MM.1S (cell line): ENCODE results near the gene PRR33.

Experiments
- DNase-seq: peaks from one replicate; pipeline ENCODE4 v3.0.0-alpha.2; 2015
- H2AFZ ChIP-seq: fragments of 300-600 bp; sonication (generic); 2 replicates; pipeline ENCODE4 v1.6.0; 2016; ENCODE audit warnings: antibody characterized with exemption, low read length
- H3F3A ChIP-seq: fragments of 300-600 bp; sonication (generic); 2 replicates; pipeline ENCODE4 v1.6.1; 2016; ENCODE audit warnings: mild to moderate bottlenecking, antibody characterized with exemption, low read length, moderate library complexity, mixed read lengths; ENCODE audit not compliant: insufficient read depth
- H3K27ac ChIP-seq: fragments of 300-600 bp; sonication (generic); 2 replicates; pipeline ENCODE4 v1.5.1; 2016; ENCODE audit warnings: mild to moderate bottlenecking, low read length
- H3K27me3 ChIP-seq: fragments of 300-600 bp; sonication (generic); replicated peaks from 2 replicates; pipeline ENCODE4 v1.6.0; 2016; ENCODE audit warnings: low read length; ENCODE audit not compliant: insufficient read depth
- H3K36me3 ChIP-seq: fragments of 300-600 bp; sonication (generic); replicated peaks from 2 replicates; pipeline ENCODE4 v1.6.1; 2016; ENCODE audit warnings: mild to moderate bottlenecking, low read length, mixed read lengths; ENCODE audit not compliant: insufficient read depth
- H3K4me1 ChIP-seq: fragments of 300-600 bp; sonication (generic); 2 replicates; pipeline ENCODE4 v1.6.1; 2016; ENCODE audit warnings: low read length, mixed read lengths
- H3K4me2 ChIP-seq: fragments of 300-600 bp; sonication (generic); 2 replicates; pipeline ENCODE4 v1.6.0; 2016; ENCODE audit warnings: low read depth, low read length
- H3K4me3 ChIP-seq: fragments of 300-600 bp; sonication (generic); 2 replicates; pipeline ENCODE4 v1.5.1; 2016; ENCODE audit warnings: low read length, mixed read lengths
- H3K79me2 ChIP-seq: fragments of 300-600 bp; sonication (generic); 2 replicates; pipeline ENCODE4 v1.6.1; 2016; ENCODE audit warnings: mixed run types, low read length, mixed read lengths
- H3K9ac ChIP-seq: fragments of 300-600 bp; sonication (generic); 2 replicates; pipeline ENCODE4 v1.6.1; 2016; ENCODE audit warnings: low read length, mixed read lengths
- H3K9me2 ChIP-seq: fragments of 300-600 bp; sonication (generic); replicated peaks from 2 replicates; pipeline ENCODE4 v1.6.1; 2016; ENCODE audit warnings: mild to moderate bottlenecking, low read length, mixed read lengths; ENCODE audit not compliant: insufficient read depth
- H3K9me3 ChIP-seq: fragments of 300-600 bp; sonication (generic); replicated peaks from 2 replicates; pipeline ENCODE4 v1.6.1; 2016; ENCODE audit warnings: mild to moderate bottlenecking, low read length, mixed read lengths; ENCODE audit not compliant: insufficient read depth
- H4K20me1 ChIP-seq: fragments of 300-600 bp; sonication (generic); 2 replicates; pipeline ENCODE4 v1.6.1; 2016; ENCODE audit warnings: mild to moderate bottlenecking, low read length, moderate library complexity, mixed read lengths; ENCODE audit not compliant: insufficient read depth
- CTCF ChIP-seq: fragments of 300-600 bp; sonication (generic); IDR thresholded peaks from 2 replicates; pipeline ENCODE4 v1.5.1; 2016; ENCODE audit warnings: antibody characterized with exemption, low read length, mixed read lengths
- EZH2 ChIP-seq: fragments of 300-600 bp; sonication (generic); optimal IDR thresholded peaks from 2 replicates; pipeline ENCODE3; 2017; ENCODE audit warnings: low read depth, mild to moderate bottlenecking, antibody characterized with exemption, low read length, mixed read lengths
- EZH2phosphoT487 ChIP-seq: fragments of 300-600 bp; sonication (generic); IDR thresholded peaks from 2 replicates; pipeline ENCODE4 v1.6.1; 2018; ENCODE audit warnings: antibody characterized with exemption, low read length

The PRR33 gene

DNA sequence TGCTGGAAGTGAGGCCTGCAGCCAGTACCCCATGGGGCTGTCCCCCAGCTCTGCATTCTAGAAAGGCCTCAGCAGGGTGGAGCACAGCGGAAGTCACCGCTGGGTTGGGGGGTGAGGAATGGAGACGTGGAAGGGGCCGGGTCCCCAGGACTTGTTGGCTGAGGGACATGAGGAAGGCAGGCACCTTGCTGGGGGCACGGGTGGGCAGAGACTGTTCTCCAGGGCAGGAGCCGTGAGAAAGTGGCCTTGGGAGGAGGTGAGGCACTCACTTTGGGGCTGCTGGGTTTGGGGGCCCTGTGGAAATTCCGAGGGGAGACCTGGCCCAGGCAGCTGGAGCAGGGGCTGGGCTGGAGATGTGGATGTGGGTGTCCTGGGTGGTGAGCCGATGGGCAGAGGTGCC lies 47.9 kb downstream of the PRR33 start:
- H3K9ac ChIP-seq = no peak overlapping the region
- no peak overlapping the region for H3K4me3 ChIP-seq
- no peak overlapping the region for H3K27ac ChIP-seq
- H3K4me2 ChIP-seq = no peak overlapping the region
- no peaks in the 10 kb centered on the region for H3K79me2 ChIP-seq
- no peaks in the 10 kb centered on the region for H3K9me3 ChIP-seq
- H3F3A ChIP-seq = no peaks in the 10 kb centered on the region
- H3K4me1 ChIP-seq = no peaks in the 10 kb centered on the region
- no peaks in the 10 kb centered on the region for H4K20me1 ChIP-seq
- H2AFZ ChIP-seq = no peak overlapping the region
- H3K27me3 ChIP-seq = peaks cover 42% of the 10 kb centered on the region
- DNase-seq = no peak
- no peaks in the 10 kb centered on the region for H3K36me3 ChIP-seq
- H3K9me2 ChIP-seq = no peaks in the 10 kb centered on the region
- no peak for TF ChIP-seq CTCF
- no peak for TF ChIP-seq EZH2
- TF ChIP-seq EZH2phosphoT487 = no peak

GRCh38 chr11:1843098-1843473 lies 48.6 kb downstream of the PRR33 start:
- Histone ChIP-seq H3F3A (no peaks in the 10 kb centered on the region), H3K9me3 (no peaks in the 10 kb centered on the region), H3K27me3 (peaks cover 42% of the 10 kb centered on the region), H3K4me1 (no peaks in the 10 kb centered on the region), H3K79me2 (no peaks in the 10 kb centered on the region), H3K9me2 (no peaks in the 10 kb centered on the region), H3K9ac (no peak overlapping the region), H3K36me3 (no peaks in the 10 kb centered on the region), H3K27ac (no peak overlapping the region), H3K4me3 (no peak overlapping the region), H3K4me2 (no peak overlapping the region), H2AFZ (no peak overlapping the region), H4K20me1 (no peaks in the 10 kb centered on the region)
- DNase-seq = no peak
- no peak for TF ChIP-seq EZH2
- no peak for TF ChIP-seq CTCF
- TF ChIP-seq EZH2phosphoT487 = no peak

GRCh38 chr11:1842149-1843097 lies 49.3 kb downstream of the PRR33 start:
- no peak for DNase-seq
- H3F3A ChIP-seq = no peaks in the 10 kb centered on the region

More at GRCh38 chr11:1842149-1843097, 49.3 kb downstream of the PRR33 start:
- H2AFZ ChIP-seq = no peak overlapping the region
- H3K27ac ChIP-seq = no peak overlapping the region
- no peak overlapping the region for H3K4me2 ChIP-seq
- peaks cover 44% of the 10 kb centered on the region for H3K27me3 ChIP-seq
- H3K4me1 ChIP-seq = no peaks in the 10 kb centered on the region
- no peak overlapping the region for H3K9ac ChIP-seq
- no peaks in the 10 kb centered on the region for H3K9me2 ChIP-seq
- H3K79me2 ChIP-seq = no peaks in the 10 kb centered on the region
- no peaks in the 10 kb centered on the region for H3K36me3 ChIP-seq
- H3K4me3 ChIP-seq = no peak overlapping the region
- no peaks in the 10 kb centered on the region for H4K20me1 ChIP-seq
- H3K9me3 ChIP-seq = no peaks in the 10 kb centered on the region
- TF ChIP-seq EZH2 (no peak), EZH2phosphoT487 (no peak), CTCF (no peak)
